Colonic mucosa (tissue), 4 donors: ENCODE measurements around the gene PDE6A. TPM values are rescaled to one million over a fixed set of nuclear protein-coding genes. Genes with fewer than 3 reads are reported as not detected.

Source experiments
- DNase-seq: peaks from one replicate; pipeline ENCODE4 v3.0.0-alpha.2; 2020
- H3K27ac ChIP-seq: fragments of 200-600 bp; one replicate; pipeline ENCODE4 v1.8.0; 2021
- H3K27me3 ChIP-seq: fragments of 200-600 bp; one replicate; pipeline ENCODE4 v1.8.0; 2021
- H3K36me3 ChIP-seq: fragments of 200-600 bp; one replicate; pipeline ENCODE4 v1.8.0; 2021
- H3K4me1 ChIP-seq: fragments of 200-600 bp; one replicate; pipeline ENCODE4 v1.8.0; 2021; ENCODE audit warnings: mild to moderate bottlenecking
- H3K4me3 ChIP-seq: fragments of 200-600 bp; one replicate; pipeline ENCODE4 v1.8.0; 2021
- H3K9ac ChIP-seq, 2 donors: one replicate each; pipeline ENCODE4 v1.7.0; 2013; ENCODE audit warnings: control low read depth in 2 of 2, low read depth in 2 of 2, low read length in 2 of 2
- H3K9me3 ChIP-seq: fragments of 200-600 bp; one replicate; pipeline ENCODE4 v1.8.0; 2021
- intact Hi-C: fragments of 100-400 bp; cut with DNase I; formaldehyde crosslinking; loops from one replicate; pipeline ENCODE4 v1.14.1; 2022
- total RNA-seq, 2 donors: library from RNA; stranded (reverse); fragmentation: NEBNext Ultra II Directional in 1 of 2; extraction: Animal tissue kit (Norgen Biotek cat#: 25700) in 1 of 2; gene quantifications; one replicate each; pipeline ENCODE4 v1.2.1, GENCODE V29; 2021
- TF ChIP-seq, protein P1 (sequence below): fragments of 200-600 bp; IDR thresholded peaks from one replicate; pipeline ENCODE4 v1.8.0; 2022; ENCODE audit warnings: antibody characterized with exemption, mild to moderate bottlenecking
- donor health status: healthy.
- donor health status: DM: no; HTN: no; CAD: no.
- donor health status: DM: no; HTN: no; CAD: no.

PDE6A gene
- total RNA-seq, 2 donors from 2014 or later, result 1.5 to 2.7 TPM

GRCh38 chr5:149870232-149870631, 74.4 kb downstream of the PDE6A start:
- peak overlapping the region in 1 of 2 donors; percentile 12 for H3K9ac ChIP-seq
- no peaks in the 10 kb centered on the region for H3K27me3 ChIP-seq
- H3K4me3 ChIP-seq, result no peak overlapping the region
- no peaks in the 10 kb centered on the region for H3K9me3 ChIP-seq
- H3K27ac ChIP-seq, result peak overlapping the region; percentile 68
- intact Hi-C loops, result no loop called here
- no peaks in the 10 kb centered on the region for H3K36me3 ChIP-seq
- TF ChIP-seq, protein P1, sequence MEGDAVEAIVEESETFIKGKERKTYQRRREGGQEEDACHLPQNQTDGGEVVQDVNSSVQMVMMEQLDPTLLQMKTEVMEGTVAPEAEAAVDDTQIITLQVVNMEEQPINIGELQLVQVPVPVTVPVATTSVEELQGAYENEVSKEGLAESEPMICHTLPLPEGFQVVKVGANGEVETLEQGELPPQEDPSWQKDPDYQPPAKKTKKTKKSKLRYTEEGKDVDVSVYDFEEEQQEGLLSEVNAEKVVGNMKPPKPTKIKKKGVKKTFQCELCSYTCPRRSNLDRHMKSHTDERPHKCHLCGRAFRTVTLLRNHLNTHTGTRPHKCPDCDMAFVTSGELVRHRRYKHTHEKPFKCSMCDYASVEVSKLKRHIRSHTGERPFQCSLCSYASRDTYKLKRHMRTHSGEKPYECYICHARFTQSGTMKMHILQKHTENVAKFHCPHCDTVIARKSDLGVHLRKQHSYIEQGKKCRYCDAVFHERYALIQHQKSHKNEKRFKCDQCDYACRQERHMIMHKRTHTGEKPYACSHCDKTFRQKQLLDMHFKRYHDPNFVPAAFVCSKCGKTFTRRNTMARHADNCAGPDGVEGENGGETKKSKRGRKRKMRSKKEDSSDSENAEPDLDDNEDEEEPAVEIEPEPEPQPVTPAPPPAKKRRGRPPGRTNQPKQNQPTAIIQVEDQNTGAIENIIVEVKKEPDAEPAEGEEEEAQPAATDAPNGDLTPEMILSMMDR, result no peak
- H3K4me1 ChIP-seq, result peaks cover 11% of the 10 kb centered on the region
- DNase-seq, result no peak

GRCh38 chr5:149869411-149869821, 75.2 kb downstream of the PDE6A start:
- peak; percentile 86 for DNase-seq
- TF ChIP-seq, protein P1, result no peak
- peak overlapping the region in 1 of 2 donors; percentile 12 for H3K9ac ChIP-seq
- peaks cover 11% of the 10 kb centered on the region for H3K4me1 ChIP-seq
- intact Hi-C loops, result no loop called here
- no peaks in the 10 kb centered on the region for H3K36me3 ChIP-seq
- no peaks in the 10 kb centered on the region for H3K27me3 ChIP-seq
- no peaks in the 10 kb centered on the region for H3K9me3 ChIP-seq
- peak overlapping the region; percentile 68 for H3K27ac ChIP-seq
- H3K4me3 ChIP-seq, result no peak overlapping the region

DNA sequence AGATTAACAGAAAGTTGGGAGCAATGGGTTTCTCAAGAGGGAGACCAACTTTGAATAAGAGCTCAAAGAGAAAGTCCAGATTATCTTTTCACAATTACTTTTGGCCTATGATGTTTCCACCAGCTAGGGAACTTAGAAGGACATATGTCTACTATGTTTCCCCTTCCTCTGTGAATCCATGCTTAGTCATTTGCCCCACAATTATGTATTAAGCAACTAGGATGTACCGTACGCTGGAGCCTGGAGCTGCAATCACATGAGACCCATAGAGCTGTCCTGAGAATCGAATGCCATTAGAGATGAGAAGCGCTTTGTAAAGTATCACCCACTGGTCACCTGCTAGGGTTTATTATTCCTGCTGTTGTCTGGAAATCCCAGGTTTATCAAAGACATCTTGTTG, 78.8 kb downstream of the PDE6A start:
- intact Hi-C loops, result no loop called here
- Histone ChIP-seq H3K9me3 (no peaks in the 10 kb centered on the region), H3K9ac (no peak overlapping the region), H3K27me3 (no peaks in the 10 kb centered on the region), H3K4me3 (no peak overlapping the region), H3K36me3 (no peaks in the 10 kb centered on the region), H3K27ac (no peak overlapping the region), H3K4me1 (no peaks in the 10 kb centered on the region)
- no peak for DNase-seq
- TF ChIP-seq, protein P1, result no peak

GRCh38 chr5:149863830-149864229, 80.8 kb downstream of the PDE6A start:
- no peaks in the 10 kb centered on the region for H3K36me3 ChIP-seq
- H3K9ac ChIP-seq, result no peak overlapping the region
- TF ChIP-seq, protein P1, result no peak
- H3K27me3 ChIP-seq, result no peaks in the 10 kb centered on the region
- no peaks in the 10 kb centered on the region for H3K4me1 ChIP-seq
- no peak for DNase-seq
- no peaks in the 10 kb centered on the region for H3K9me3 ChIP-seq
- H3K4me3 ChIP-seq, result no peak overlapping the region
- intact Hi-C loops, result no loop called here
- H3K27ac ChIP-seq, result no peak overlapping the region

DNA sequence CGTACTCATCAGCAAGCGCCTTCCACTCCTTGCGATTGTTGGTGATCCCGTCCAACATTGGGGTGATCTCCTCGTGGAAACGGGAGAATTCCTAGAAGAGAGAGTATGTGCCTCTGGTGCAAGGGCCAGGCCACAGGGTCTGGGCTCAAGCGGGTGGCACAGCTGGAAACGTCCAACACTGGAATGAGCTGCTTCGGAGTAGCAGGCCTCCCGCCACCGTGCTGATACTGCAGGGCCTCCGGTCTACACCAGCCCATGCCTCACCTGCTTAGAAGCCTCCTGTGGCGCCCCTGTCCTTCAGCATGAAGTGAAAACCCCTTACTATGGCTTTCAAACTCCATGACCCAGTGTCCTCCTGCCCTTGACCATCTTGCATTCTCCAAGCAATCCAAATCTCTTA, 81.4 kb downstream of the PDE6A start:
- intact Hi-C loops, result no loop called here

More for the DNA sequence above, 81.4 kb downstream of the PDE6A start:
- H3K36me3 ChIP-seq, result no peaks in the 10 kb centered on the region
- no peak for DNase-seq
- H3K9me3 ChIP-seq, result no peaks in the 10 kb centered on the region
- H3K27me3 ChIP-seq, result no peaks in the 10 kb centered on the region
- H3K27ac ChIP-seq, result no peak overlapping the region
- H3K4me1 ChIP-seq, result peaks cover under 1% of the 10 kb centered on the region
- no peak overlapping the region for H3K9ac ChIP-seq
- TF ChIP-seq, protein P1, result no peak
- no peak overlapping the region for H3K4me3 ChIP-seq
